ENCODE results near the gene ARL5A.

GRCh38 chr2:151860210-151860609 lies 32.0 kb upstream of the ARL5A start:
- TF ChIP-seq POLR2AphosphoS5 (IDR thresholded peaks at IDR 0.05): no peak
- TF ChIP-seq CTCF (IDR thresholded peaks at IDR 0.05): no peak
- TF ChIP-seq POLR2A (IDR thresholded peaks at IDR 0.05): no peak
